PFSK-1 (cell line): ENCODE results near the gene LAMTOR1.

ENCODE experiments used
- POLR2AphosphoS5 ChIP-seq: IDR thresholded peaks from 2 replicates; pipeline ENCODE4 v1.6.1; 2012; ENCODE audit warnings: low read depth, mild to moderate bottlenecking, control low read depth, low read length, moderate library complexity
- SIN3A ChIP-seq: IDR thresholded peaks from 2 replicates; pipeline ENCODE4 v1.6.1; 2012; ENCODE audit warnings: mild to moderate bottlenecking, low read length, moderate library complexity, borderline replicate concordance; ENCODE audit not compliant: insufficient read depth
- TAF1 ChIP-seq: IDR thresholded peaks from 2 replicates; pipeline ENCODE4 v1.6.1; 2012; ENCODE audit warnings: low read length, control low read depth, borderline replicate concordance; ENCODE audit not compliant: insufficient read depth
- TF ChIP-seq, protein P1 (sequence below), 2 experiments: IDR thresholded peaks; 2 replicates each; pipeline versions ENCODE4 v1.6.1 to v1.8.0; 2011 to 2012; ENCODE audit warnings: low read depth in 2 of 2, low read length in 2 of 2, control low read depth in 1 of 2, inconsistent platforms in 1 of 2, mild to moderate bottlenecking in 1 of 2, moderate library complexity in 1 of 2; ENCODE audit not compliant: insufficient read depth in 1 of 2

DNA sequence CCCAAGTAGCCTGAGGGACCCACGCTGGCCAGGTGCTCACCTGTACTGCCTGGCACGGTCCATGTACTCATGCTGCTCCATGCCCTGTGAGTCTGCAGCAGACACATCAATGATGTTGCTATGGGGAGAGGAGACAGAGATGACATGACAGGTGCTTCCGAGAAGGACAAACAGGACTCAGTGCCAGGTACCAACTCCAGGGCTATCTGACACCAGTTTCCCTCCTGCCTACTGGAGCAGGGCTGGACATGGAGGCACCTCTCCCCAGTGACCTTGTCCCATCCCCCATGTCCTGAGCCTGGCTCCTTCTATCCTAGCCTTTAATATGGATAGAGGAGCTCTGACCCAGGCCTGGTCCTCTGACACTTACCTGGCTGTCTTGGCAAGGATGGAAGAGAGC is 4.4 kb downstream of the LAMTOR1 start:
- TF ChIP-seq SIN3A (no peak), POLR2AphosphoS5 (no peak), TAF1 (no peak)
- TF ChIP-seq, protein P1, sequence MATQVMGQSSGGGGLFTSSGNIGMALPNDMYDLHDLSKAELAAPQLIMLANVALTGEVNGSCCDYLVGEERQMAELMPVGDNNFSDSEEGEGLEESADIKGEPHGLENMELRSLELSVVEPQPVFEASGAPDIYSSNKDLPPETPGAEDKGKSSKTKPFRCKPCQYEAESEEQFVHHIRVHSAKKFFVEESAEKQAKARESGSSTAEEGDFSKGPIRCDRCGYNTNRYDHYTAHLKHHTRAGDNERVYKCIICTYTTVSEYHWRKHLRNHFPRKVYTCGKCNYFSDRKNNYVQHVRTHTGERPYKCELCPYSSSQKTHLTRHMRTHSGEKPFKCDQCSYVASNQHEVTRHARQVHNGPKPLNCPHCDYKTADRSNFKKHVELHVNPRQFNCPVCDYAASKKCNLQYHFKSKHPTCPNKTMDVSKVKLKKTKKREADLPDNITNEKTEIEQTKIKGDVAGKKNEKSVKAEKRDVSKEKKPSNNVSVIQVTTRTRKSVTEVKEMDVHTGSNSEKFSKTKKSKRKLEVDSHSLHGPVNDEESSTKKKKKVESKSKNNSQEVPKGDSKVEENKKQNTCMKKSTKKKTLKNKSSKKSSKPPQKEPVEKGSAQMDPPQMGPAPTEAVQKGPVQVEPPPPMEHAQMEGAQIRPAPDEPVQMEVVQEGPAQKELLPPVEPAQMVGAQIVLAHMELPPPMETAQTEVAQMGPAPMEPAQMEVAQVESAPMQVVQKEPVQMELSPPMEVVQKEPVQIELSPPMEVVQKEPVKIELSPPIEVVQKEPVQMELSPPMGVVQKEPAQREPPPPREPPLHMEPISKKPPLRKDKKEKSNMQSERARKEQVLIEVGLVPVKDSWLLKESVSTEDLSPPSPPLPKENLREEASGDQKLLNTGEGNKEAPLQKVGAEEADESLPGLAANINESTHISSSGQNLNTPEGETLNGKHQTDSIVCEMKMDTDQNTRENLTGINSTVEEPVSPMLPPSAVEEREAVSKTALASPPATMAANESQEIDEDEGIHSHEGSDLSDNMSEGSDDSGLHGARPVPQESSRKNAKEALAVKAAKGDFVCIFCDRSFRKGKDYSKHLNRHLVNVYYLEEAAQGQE (IDR thresholded peaks at IDR 0.05; ENCODE audit: insufficient read depth in 1 of 2, low read depth in 2 of 2, low read length in 2 of 2): no peak
